Measurements from ENCODE around the gene BCL2L1.

The BCL2L1 gene

DNA sequence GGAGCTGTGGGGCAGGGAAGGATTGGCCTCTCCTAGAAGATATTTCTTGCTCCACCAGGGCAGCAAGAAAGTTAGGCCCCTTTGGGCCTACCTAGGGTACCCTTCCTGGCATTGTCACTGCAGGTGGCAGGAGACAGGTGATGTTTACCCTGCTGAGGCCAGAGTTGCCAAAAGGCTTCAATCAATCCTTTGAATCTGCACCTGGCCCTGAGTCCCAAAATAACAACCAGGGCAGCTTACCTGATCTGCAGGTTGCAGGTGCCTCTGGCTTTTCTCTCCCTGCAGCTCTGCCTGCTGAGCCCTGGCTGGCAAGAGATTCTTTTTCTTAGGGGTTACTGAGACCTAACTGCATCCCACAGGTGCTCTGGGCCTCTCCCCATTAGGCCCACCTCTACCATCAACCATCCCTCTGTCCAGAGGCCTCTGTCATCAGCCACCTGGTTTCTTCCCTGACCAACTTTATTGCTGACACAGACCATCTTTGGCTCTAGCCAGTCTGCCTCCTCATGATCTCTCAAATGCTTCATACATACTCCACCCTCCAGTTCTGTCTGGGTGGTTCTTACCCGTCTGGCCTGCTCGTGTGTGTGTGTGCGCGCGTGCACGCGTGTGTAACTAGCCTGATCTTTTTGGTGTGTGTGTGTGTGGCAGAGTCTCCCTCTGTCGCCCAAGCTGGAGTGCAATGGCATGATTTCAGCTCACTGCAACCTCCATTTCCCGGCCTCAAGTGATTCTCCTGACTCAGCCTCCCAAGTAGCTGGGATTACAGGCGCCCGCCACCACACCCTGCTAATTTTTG is 13.7 kb downstream of the BCL2L1 start:
- no peak for DNase-seq

DNA sequence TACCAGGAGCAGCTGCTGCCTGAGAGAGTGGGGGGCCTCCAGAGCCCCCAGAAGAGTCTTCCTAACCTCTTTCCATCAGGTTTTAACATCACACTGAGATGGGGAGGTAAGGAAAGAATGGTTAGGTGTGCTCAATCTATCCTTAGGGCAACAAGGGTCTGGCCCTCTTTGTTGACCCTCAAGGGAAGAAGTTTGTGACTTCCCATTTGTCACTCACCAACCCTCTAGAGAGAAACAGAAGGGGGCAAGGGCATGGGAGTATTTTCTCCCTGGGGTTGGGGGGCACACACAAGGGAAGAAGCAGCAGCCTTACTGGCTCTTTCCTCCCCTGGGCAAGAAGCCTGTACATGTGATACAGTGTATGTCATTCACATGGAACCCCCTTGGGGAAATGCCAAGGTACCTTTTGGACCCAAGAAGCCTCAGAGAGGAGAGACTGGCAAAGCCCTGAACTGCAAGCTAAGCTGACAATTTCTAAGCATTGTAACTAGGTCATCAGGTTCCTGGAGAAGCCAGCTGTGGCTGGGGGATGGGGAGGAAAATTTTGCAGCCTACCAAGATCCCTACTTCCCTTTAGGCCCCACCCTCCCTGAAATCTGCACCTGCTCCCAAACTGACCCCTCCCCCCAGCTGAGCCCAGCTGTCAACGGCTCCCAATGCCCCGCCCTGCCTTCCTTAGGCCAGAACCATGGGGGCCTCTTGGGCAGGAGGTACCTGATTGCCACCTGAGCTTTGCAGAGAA is 14.5 kb downstream of the BCL2L1 start:
- peak; percentile 39 for DNase-seq

DNA sequence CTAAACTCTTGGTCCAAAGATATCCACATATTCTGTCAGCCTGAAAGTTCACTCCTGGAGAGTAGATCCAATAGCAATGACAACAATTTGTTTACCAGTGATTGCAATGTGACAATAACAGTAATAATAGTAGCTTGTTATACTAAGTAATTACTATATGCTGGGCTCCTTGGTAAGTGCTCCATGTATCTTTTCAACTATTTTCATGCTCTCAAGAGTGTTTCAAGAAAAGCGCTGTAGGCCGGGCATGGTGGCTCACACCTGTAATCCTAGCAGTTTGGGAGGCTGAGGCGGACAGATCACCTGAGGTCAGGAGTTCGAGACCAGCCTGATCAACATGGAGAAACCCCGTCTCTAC is 15.4 kb downstream of the BCL2L1 start:
- DNase-seq, result no peak

DNA sequence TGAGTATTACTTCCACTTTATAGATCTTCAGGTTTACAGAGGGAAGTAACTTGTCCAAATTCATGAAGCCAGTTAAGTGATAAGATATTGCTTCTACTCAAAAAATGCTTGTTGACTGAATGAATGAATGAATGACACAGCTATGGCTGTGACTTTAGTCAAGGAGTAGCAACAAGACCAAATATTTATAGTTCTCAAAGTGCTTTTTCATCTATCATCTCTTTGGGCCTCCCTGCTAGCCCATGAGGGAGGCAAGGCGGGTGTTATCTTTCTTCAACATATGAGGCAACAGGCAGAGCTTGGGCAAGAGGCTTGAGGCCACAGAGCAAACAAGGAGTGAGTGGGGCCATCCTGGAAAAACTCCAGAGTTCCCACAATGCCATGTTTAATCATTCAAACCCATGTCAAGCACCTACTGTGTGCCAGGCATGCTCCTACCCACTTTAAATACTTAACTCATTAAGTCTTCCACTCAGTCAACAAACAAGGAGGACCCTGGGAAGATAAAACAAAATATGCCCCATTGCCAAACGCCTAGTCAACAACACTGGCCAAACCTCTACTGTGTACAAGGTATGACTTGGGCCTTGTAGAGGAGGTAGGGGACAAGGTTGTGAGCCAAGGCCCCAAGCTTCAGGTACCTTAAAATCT is 15.9 kb downstream of the BCL2L1 start:
- no peak for DNase-seq

DNA sequence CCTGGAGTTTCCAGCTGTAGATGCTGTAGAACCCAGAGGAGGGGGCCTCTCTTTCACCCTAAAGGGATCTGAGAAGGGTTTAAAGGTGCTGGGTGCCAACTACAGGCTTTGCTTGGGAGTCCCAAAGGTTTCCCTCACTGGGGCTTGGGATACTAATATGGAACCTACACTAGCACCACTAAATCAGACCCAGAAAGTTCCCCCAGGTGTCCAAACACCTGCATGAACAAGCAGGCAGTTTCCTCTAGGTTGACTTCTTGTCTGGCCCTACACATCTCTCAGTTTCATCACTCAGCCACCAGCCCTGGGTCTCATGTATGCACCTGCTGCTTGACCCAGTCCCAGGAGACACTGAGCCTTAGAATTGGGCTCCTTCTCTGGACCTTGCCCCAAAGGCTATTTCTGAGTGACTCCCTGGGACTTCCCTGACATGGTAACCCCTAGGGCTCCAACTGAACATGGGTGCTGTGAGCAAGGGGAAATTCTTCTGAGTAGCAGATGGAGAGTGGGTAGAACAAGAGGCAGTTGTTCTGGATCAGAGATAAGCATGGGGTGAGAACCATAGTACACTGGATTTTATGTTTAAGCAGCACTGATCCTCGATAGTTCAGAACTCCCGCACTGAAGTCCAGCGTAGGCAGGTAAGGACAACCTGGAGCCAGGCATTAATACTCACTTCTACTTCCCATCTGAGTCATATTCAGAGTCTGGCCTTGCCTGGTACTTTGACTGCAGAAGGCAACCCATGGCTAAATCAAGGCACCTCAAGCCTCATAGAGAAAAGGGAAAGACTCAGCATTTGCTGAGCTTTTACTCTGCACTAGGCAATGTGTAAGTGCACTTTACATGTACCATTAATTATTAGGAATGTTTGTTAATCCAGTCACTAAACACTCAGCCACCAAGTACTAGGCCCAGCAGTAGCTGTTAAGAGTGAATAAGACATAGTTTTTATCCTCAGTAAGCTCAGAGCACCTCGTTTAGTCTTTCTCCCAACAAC is 16.8 kb downstream of the BCL2L1 start:
- DNase-seq, result no peak

DNA sequence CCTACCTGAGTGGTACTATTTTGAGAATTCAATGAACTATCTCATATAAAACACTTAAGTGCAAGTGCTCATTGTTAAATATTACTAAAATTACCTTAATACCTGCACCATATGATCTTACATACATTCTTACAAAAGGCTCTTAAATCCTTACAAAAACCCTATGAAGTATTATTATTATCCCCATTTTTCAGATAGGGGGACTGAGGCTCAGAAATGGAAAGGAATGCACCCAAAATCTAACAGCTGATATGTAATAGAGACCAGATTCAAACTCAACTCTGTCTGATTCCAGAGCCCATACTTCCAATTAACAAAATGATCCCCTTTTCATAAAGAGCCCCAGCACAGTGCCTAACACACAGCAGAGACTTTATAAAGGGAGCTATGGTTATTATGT is 17.5 kb downstream of the BCL2L1 start:
- no peak for DNase-seq

DNA sequence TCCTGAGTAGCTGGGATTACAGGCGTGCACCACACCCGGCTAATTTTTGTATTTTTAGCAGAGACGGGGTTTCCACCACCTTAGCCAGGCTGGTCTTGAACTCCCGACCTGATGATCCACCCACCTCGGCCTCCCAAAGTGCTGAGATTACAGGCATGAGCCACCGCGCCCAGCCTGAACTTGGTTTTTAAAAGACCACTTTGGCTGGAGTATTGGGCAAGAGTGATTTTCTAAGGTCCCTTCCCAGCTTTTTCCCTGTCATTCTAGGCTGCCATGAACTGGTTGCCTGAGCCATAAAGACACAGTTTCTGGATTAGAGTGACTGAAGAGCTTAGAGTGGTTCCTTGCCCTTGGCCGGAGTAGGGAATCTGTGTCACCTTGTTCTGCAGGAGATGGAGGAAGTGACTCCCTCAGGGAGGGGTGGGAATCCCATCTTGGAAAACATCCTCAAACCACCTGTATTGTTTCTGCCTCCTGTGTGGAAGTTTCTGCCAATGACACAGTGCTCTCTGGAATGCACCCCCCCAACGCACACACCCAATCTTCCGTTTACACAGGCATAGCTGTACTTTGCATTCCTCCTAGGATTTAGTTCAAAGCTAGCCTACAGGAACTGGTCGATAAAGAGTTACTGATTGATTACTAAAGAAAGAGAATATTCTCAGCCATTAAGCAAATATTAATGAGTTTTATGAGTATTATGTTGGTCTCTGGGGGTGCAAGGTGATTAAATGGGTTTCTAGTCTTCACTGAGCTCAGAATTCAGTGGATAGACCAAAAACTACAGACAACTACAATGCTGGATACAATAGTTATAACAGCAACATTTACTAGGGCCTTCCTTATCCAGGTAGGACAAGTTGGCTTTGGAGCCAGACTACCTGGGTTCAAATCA is 18.2 kb downstream of the BCL2L1 start:
- DNase-seq, result no peak

DNA sequence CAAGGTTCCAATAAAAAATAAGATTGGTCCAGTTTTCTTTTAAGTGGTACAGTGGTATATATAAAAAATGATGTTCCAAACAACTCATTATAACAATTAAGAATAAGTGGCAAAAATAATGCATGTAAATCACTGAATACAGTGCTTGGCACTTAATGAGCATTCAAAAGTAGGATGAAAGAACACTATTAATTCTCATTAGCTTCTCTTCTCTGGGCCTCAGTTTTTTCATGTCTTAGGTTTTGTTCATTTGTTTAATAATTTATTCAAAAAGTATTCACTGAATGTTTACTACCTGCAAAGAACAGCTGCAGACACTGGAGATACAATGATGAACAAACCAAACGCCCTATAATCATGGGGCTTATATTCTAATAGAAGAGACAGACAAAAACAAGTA is 21.1 kb downstream of the BCL2L1 start:
- DNase-seq, result no peak

DNA sequence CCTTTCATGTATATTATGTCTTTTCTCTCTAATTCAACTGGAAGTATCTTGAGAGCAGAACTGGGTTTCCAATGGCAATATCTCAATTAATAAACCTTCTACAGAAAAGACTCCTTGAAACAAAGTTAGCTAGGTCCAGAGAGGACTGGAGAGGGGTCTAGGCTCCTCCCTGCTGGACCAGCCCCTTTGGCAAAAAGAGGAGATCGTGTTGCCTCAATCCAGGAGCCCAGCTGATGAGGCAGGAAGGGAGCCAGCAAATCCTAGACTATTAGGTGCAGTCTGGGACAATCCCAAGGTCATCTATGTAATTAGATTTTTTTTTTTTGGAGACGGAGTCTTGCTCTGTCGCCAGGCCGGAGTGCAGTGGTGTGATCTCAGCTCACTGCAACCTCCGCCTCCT is 21.9 kb downstream of the BCL2L1 start:
- DNase-seq, result no peak

DNA sequence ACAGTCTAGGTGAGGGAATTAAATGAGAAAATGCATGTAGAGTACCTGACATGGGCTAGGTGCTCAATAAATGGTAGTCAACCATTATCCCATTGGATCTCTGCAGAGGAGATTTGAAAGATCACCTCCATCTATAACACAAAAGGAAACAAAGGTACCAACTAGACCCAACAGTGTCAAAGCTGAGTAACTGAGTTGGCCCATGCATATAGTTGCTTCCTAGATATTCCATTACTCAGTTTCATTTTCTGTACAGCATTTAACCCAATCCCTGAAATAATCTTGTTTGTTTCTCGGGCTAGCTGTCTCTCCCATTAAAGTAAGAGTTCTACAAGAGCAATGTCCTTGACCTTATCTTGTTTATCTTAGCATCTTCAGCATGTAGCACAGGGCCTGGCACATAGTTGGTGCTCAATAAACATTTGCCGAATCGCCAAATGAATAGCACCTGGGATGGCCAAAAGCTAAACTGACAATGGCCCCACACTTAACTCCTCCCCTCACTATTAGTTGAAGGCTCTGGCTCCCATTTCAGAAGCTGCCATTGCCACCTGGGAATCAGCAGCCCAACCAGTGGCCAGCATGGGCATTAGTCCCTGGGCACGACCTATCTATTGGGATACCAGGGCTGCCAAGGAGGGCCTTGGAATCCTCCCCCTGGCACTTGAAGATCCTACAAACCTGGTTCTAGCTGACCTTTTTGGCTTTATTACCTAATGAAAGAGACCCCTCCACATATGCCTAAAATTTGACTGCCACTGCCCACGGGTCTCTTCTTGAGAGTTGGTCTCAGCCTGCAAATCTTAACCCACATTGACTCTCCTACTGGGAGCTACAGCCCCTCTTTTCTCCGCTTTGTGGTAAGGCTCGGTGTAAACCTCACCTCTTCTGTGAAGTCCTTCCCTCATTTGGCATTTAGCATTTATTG is 22.6 kb downstream of the BCL2L1 start:
- no peak for DNase-seq

DNA sequence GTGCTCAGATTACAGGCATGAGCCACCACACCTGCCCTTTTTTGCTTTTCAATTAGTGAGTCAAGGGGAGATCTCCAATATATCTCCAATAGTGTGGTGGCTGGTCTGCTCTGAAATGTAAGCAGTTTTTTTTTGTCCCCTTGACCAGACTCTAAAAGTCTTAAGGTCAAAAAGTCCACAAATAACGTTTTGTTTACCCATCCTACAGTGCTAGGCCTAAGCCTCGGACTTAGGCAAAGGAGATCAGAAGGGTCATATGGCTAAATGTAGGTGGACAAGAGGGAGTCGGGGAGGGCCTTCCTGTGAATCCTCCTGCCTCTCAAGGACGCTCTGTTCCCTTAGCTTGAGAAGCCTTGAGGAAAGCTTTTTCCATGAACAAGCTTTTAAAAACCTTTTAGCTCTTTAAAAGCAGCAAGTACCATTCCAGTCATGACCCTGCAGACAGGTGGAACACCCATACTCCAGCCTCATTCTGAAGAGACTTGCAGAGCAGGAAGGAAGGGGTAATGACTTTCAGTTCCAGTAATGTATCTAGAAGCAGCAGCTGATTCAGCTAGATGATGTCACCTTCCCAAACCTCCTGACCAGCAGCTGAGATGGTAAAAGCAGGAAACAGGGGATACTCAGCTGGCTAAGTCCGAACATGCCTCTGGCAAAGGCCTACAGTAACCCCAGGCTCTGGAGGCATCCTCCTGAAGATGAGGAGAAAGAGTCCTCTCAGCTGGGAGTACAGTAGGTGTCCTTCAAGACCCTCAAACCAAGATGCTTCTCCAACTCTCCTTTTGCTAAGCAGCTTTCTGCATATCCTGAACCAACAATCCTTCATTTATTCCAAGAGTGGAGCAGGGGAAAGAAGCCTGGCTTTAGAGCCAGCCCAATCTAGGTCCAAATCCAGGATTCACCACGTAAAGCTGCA is 23.6 kb downstream of the BCL2L1 start:
- no peak for DNase-seq

DNA sequence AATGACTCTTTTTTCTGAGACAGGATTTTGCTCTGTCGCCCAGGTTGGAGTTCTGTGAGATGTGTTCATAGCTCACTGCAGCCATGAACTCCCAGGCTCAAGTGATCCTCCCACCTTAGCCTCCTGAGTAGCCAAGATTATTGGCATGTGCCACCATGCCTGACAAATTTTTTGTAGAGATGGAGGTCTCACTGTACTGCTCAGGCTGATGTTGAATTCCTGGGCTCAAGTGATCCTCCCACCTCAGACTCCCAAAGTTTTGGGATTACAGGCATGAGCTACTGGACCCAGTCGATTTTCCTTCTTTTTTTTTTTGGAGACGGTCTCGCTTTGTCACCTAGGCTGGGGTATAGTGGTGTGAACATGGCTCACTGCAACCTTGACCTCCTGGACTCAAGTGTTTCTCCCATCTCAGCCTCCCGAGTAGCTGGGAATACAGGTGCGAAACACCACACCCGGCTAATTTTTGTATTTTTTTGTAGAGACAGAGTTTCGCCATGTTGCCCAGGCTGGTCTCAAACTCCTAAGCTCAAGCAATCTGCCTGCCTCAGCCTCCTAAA is 24.3 kb downstream of the BCL2L1 start:
- no peak for DNase-seq

DNA sequence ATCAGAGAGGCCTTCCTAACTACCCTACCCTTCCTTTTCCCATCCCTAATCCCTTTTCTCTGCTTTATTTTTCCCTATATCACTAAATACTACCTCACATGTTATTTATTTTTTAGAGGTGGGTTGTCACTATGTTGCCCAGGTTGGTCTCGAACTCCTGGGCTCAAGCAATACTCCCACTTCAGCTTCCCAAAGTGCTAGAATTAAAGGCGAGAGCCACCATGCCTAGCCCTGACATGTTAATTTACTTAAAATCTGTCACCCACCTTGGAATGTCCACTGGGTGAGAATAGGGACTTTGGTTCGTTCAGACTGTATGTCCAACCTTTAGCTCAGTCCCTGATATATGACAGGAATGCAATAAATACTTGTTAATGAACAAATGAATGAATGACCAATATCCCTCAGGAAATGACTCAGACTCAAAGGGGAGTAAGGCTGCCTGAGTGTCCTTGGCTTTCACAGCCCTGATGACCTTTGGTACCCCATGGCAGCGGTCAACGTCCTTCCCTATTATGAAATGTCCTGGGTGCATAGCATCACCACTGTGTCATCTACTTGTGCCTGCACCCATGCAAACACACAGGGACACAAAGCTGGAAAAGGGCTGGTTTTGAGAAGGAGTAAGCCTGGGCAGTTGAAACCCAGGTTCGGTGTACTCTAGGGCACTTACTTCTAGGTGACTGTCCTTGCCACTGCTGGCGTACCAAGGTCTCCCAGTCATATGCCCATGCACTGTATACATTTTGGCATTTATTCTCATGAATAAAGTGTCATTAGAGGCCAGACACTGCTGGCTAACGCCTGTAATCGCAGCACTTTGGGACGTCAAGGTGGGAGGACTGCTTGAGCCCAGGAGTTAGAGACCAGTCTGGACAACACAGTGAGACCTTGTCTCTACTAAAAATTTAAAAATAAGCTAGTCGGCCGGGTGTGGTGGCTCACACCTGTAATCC is 26.5 kb downstream of the BCL2L1 start:
- no peak for DNase-seq

DNA sequence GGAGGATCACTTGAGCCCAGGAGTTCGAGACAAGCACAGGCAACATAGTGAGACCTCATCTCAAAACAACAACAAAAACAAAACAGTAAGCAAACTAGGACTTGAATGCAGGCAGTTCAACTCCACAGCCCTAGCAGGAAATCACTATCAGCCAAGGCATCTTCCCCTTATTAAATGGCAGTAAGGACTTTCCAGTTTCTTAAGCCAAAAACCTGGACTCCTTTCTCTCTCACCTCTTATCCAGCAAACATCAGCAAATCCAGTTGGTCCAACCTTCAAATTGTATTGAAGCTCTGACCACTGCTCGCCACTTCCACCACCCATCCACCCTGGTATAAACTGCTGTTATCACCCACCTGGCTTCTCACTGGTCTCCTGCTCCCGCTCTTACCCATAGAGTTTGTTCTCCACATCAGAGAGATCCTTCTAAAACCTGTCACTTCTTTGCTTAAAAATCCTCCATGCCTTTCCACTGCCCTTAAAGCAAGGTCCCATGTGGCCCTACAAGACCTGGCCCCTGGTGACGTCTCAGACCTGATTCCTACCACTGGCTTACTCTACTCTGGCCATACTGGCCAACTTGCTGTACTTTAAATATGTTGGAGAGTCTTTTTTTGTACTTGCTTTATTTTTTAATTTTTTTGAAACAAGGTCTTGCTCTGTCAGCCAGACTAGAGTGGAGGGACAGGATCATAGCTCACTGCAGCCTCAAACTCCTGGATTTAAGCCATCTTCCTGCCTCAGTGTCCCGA is 27.6 kb downstream of the BCL2L1 start:
- no peak for DNase-seq

DNA sequence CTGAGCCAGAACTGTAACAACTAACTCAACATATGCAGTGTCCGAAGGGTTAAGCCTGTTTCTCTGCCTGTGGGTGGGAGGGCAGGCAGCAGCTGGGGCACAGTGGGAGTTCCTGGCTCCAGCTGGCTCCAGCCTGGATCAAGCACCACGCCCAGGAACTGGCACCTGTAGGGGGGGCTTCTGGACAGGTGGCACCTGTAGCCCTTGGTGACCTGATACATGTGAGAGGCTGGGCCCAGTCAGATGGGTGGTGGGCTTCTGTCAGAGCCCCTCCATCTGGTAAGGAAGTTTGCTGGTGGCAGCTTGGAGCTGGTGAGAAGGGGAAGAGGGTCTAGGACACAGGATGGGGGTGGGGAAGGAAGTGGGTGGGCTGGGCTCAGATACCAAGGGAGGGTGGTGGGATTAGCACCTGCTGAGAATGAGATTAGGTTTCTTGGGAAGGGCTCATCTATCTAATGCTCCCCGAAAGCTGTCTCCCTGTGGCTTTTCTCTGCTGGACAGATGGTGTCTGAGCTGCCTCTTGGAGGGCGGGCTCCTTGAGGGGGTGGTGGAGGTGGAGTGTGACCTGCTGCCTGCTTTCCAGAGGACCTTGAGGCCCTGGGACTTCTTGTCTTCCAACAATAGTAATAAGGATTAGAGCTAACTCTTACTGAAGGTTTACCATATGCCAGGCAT is 28.5 kb downstream of the BCL2L1 start:
- DNase-seq, result peak; percentile 48

DNA sequence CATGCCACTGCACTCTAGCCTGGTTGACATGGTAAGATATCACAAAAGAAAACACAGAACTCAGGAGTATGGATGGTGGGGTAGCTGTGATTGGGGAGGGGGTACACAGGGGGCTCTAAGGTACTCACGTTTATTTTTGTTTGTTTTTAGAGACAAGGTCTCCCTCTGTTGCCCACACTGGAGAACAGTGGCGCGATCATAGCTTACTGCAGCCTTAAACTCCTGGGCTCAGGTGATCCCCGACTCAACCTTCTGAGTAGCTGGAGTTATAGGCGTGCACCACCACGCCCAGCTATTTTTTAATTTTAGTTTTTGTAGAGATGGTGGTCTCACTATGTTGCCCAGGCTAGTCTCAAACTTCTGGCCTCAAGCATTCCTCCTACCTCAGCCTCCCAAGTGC is 29.3 kb downstream of the BCL2L1 start:
- no peak for DNase-seq

Data from NCI-H1694 treated with DMSO at 0.1 percent for 48 hours (cell line).